Femur (tissue), 1 donor: ENCODE results near the gene SYCP2.

Source experiments
- DNase-seq: peaks from one replicate; pipeline ENCODE4 v3.0.0-alpha.2; 2017

Gene SYCP2

DNA sequence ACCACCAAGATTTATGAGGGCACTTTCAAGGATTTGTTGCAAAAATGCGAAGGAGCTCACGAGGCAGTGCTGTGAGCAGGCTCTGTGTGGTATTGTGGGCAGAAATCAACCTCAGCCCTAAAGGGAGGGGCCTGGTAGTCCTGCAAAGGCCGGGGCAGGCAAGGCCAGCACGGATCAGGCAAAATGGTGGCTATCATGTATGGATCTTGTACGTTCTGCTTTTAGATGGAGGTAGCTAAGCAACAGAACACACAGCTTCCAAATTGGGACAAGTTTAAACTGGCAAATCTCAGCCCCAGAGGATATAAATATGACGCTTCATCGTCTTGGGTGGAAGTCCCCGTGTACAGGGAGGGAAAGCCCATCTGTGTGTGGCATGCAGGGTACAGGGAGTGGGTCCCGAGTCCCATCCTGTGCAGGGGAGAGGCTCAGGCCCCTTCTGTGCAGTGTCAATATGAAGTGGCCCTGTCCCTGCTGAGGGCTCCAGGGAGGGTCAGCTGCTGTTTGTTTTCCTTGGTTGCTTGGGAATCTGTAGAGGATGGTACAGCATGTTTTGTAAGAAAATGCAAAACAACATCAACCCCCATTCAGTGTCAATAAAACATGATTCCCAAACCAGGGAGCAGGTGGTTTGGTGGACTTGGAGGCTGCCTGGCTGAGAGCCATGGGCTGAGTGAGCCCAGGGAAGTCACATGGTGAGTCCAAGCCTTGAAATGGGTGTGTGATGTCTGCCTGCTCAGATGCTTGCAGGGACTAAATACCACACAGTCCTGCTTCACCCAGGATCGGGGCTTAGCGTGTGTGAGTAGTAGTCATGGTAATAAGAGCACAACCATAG lies 113.0 kb downstream of the SYCP2 start:
- DNase-seq, result peak; percentile 63

DNA sequence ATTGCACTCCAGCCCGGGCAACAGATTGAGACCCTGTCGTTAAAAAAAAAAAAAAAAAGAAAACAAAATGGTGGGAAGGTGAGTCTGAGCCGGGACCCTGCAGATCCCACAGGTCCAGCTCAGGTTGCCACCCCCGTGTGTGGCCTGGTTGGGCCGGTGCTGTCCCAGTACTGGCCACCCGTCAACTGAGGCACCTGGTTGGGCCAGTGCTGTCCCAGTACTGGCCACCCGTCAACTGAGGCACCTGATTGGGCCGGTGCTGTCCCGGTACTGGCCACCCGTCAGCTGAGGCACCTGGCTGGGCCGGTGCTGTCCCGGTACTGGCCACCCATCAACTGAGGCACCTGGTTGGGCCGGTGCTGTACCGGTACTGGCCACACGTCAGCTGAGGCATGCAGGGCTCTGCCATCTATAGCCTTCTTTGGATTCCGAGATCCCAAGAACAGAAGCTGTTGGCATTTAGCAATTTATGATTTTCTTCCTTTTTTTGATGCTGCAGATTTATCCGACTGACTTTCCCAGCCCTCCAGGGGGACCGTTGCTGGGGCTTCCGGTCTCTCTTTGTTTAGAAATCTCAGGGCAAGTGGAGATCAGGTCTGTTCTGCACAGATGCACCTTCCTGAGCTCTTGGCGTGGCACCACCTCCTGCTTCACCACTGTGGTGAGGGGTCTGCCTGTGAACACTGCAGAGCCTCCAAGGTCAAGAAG lies 113.8 kb downstream of the SYCP2 start:
- DNase-seq, result no peak

DNA sequence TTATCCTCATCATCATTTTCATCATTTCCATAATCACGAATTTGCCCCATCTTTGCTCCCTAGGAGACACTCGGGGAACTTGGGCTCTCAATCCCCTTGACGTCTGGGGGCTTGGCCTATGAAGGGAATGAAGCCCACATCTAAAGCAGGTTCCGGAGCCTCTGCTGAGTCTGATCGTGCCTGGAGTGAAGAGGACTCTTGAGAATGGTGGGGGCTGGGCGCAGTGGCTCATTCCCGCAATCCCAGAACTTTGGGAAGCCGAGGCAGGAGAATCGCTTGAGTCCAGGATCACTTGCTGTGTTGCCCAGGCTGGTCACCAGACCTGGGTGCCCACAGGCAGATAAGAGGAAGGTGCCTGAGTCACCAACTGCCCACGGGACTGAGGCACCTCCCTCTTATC lies 114.5 kb downstream of the SYCP2 start:
- no peak for DNase-seq

DNA sequence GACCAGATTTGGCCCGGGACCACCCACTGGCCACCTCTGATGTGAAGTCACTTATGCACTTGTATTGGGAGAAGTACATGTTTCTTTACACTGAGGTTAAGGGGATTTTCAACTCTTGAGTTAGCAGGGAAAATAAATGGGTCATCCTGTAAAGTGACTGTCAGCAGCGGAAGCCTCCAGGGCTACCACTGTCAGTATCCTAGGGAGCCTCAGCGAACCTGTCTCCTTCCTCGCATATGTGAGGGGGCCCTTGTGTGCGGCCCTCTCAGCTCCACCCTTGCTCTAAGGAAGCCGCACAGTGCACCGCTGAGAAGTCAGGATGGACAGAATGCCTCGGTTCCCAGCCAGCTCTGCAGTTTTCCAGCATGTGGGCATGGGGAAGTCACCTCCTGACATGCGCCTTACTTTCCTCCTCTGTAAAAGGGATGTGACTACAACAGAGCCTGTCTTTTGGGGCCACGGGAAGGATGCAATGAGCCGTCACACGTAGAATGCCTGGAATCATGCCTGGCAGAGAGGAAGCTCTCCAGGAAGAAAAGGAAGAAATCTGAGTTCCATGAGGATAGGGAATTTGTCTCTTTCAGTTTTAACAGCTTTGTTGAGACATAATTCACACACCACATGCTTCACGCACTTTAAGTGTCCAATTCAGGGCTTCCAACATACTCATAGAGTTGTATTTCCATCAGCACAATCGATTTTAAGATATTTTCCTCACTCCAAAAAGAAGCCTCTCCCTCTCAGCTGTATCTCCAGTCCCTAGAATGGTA lies 115.4 kb downstream of the SYCP2 start:
- no peak for DNase-seq

DNA sequence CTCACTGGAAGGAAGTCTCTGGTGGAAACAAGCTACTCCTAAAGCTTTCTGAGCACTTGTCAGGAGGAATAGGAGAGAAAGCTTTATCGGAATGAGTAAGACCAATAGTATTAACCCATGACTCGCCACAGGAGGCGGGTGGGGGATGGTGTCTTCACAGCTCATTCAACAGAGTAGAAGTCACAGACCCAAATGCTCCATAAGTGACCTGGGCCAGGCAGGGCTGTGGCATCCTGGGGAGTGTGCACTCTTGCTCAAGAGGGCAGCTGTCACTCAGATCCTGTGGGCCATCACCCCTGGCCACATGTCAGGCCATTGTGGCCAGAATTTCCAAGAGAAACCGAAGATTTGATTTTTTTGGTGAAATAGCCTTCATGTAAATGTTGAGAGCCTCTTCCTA lies 116.0 kb downstream of the SYCP2 start:
- DNase-seq, result no peak

DNA sequence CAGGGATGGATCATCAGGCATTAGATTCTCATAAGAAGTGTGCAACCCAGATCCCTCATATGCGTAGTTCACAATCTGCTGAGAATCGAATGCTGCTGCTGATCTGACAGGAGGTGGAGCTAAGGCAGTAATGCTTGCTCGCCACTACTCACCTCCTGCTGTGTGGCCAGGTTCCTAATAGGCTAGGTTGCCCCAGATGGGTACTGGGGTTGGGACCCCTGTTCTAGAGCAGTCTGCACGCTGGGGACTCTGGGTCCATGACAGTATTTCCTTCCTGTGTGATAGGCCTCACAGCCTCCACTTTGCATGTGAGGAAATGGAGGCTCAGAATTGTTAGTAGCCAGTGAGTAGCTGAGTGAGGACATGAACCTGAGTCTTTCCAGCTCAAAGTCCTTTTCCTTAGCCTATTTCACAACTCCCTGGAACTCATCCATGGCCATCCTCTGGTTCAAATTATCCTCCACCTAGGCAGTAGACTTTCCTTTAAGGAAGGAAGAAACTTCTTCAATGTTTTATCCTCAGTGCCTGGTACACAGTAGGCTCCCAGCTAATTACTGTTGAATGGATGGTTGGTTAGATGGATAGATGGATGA lies 117.2 kb downstream of the SYCP2 start:
- no peak for DNase-seq

DNA sequence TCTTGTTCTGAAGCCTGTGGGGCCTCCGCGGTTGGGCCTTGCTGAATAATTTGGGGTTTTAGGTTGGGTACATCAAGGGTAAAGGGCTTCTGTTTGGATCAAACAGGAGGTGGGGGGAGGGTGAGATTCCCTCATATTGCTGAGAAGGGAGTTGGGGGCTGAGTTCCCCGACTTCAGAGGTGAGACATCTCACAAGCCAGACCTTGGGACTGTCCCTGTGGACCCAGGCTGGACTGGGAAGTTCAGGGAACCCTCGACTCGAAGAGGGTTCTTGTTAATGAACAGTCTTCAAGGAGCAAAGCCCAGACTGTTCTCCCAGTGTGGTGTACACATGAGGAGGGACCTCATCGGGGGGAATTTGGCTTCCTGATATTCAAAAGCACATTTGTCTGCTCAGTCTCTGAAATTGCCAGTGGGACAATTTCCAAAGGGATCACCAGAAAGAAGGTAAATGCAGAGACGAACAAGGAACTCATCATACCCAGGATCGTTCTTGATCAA lies 118.5 kb downstream of the SYCP2 start:
- no peak for DNase-seq

DNA sequence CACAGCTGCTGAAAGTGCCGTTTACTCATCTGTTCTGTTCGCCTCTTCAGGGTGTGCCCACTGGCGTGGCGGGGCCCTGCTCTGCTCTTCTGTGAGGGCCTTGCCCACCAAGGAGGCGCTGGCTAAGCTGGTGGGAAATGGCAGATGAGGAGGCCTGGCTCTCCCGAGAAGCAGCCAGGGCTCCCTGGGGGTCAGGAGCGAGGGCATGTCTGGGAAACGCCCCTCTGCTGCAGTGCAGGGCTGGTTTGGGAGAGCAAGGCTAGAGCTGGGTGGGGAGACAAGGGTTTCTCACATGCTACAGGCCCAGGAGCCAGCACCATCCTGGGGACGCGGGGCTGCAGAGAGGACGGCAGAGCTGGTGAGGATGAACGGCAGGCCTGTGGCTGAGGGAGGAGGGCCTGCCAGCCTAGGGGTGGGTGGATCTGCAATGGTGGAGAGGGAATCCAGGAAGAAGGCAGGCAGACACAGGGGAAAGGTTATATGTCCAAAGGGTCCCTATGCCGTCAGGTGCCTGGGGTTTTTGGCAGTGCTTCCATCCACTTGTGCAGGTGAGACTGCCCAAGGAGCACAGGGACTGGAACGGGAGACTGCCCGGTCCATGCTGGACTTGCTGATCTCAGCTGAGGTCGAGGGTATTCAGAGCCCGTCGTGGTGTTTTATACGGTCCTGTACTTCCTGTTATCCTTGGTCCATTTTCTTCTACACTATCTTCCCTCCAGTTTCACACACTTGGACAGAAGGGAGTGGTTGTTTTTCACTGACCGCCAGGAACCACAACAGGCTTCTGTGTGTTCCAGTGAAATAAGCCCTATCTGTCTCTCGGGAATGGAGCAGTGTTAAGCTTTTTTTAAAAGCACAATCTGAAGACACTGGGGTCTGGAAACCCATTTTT lies 119.2 kb downstream of the SYCP2 start:
- DNase-seq, result no peak
